Natural killer cell (primary cell): ENCODE data around the gene RBBP8NL. TPM values are rescaled to one million over a fixed set of nuclear protein-coding genes. Genes with fewer than 3 reads are reported as not detected.

Source experiments
- ATAC-seq, 3 donors: fragments of 150-1000 bp in 2 of 3; fragments of 200-7000 bp in 1 of 3; cut with Tn5 transposase; 1 replicate in 1 of 3; 2 replicates in 2 of 3; pipeline ENCODE4 v1.10.0; 2021; ENCODE audit warnings: mild to moderate bottlenecking in 2 of 3, moderate library complexity in 2 of 3
- DNase-seq, 2 donors: peaks; one replicate each; pipeline versions ENCODE4 v3.0.0 to v3.0.0-alpha.2; 2013 to 2021; ENCODE audit warnings: mixed read lengths in 1 of 2
- H3K27ac ChIP-seq: one replicate; pipeline ENCODE4 v1.5.1; 2013; ENCODE audit warnings: mild to moderate bottlenecking, low read length
- H3K27me3 ChIP-seq: one replicate; pipeline ENCODE4 v1.6.1; 2013; ENCODE audit warnings: low read length; ENCODE audit not compliant: control insufficient read depth, insufficient read depth
- H3K36me3 ChIP-seq: one replicate; pipeline ENCODE4 v1.6.1; 2013; ENCODE audit warnings: low read length; ENCODE audit not compliant: control insufficient read depth, insufficient read depth
- H3K4me1 ChIP-seq: one replicate; pipeline ENCODE4 v1.6.1; 2013; ENCODE audit warnings: low read length; ENCODE audit not compliant: control insufficient read depth, insufficient read depth
- H3K4me3 ChIP-seq: one replicate; pipeline ENCODE4 v1.5.1; 2013; ENCODE audit warnings: low read length
- H3K9me3 ChIP-seq: one replicate; pipeline ENCODE4 v1.6.1; 2013; ENCODE audit warnings: low read length; ENCODE audit not compliant: control insufficient read depth, insufficient read depth
- H3K27ac Mint-ChIP-seq, 2 donors: one replicate each; pipeline ENCODE4 v1.8.0; 2022; ENCODE audit warnings: mild to moderate bottlenecking in 2 of 2, mixed read lengths in 2 of 2, moderate library complexity in 1 of 2
- H3K27me3 Mint-ChIP-seq, 2 donors: one replicate each; pipeline ENCODE4 v1.8.0; 2022; ENCODE audit warnings: low read depth in 2 of 2, mixed read lengths in 2 of 2
- H3K36me3 Mint-ChIP-seq: one replicate; pipeline ENCODE4 v1.8.0; 2022; ENCODE audit warnings: mixed read lengths
- H3K4me1 Mint-ChIP-seq, 2 donors: one replicate each; pipeline ENCODE4 v1.8.0; 2022; ENCODE audit warnings: mixed read lengths in 2 of 2
- H3K4me3 Mint-ChIP-seq: one replicate; pipeline ENCODE4 v1.8.0; 2022; ENCODE audit warnings: mild to moderate bottlenecking, moderate library complexity, mixed read lengths
- H3K9me3 Mint-ChIP-seq, 2 donors: one replicate each; pipeline ENCODE4 v1.8.0; 2022; ENCODE audit warnings: mixed read lengths in 2 of 2
- CTCF ChIP-seq: fragments of 200-600 bp; IDR thresholded peaks from one replicate; pipeline ENCODE4 v1.8.0; 2022; ENCODE audit warnings: antibody characterized with exemption
- WGBS: methylation state at CpG from one replicate; pipeline ENCODE4 v1.1.7; 2013; ENCODE audit warnings: missing lambda C conversion rate; ENCODE audit not compliant: insufficient coverage; 5-methylcytosine and 5-hydroxymethylcytosine counted together
- intact Hi-C: fragments of 100-400 bp; cut with micrococcal nuclease; formaldehyde crosslinking; loops from one replicate; pipeline ENCODE4 v1.14.2; 2022
- total RNA-seq, 4 donors: library from RNA; stranded (reverse); fragments of 120-200 nt in 1 of 4; gene quantifications; one replicate each; pipeline versions ENCODE4 v1.2.3 to v1.2.4, GENCODE V29; 2013 to 2022

RBBP8NL gene
- total RNA-seq, 3 donors from 2014 or later (not counting 1 experiment from before 2014, with no cell fraction given): not detected

DNA sequence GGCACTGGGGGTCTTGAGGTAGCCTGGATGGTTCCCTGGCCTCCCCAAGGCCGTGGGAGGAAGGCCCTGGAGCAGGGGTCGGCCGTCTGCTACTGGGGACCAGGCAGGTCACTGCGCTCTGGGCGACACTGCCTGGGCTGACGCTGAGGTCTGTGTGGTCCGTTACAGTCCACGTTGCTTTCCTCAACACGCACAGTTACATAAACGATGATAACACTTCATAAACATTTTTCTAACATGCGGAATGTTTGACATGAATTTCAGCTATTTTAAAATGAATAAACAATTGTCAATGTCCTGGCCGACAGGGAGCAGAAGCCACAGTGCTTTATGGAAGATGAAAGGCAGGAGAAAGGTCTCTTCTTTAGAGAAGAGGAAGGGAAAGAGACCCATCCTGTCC is 10.2 kb upstream of the RBBP8NL start:
- TF ChIP-seq CTCF: no peak
- Mint-ChIP-seq H3K27ac (no peak overlapping the region), H3K27me3 (peaks cover 11 to 24% of the 10 kb centered on the region in 2 donors), H3K4me1 (no peaks in the 10 kb centered on the region), H3K36me3 (no peaks in the 10 kb centered on the region), H3K4me3 (no peak overlapping the region), H3K9me3 (no peaks in the 10 kb centered on the region)
- no peaks in the 10 kb centered on the region for H3K27me3 ChIP-seq
- WGBS: 88% methylated on average over 12 of the region's 12 CpGs
- no peaks in the 10 kb centered on the region for H3K9me3 ChIP-seq
- intact Hi-C loops: no loop called here
- ATAC-seq: no peak
- no peaks in the 10 kb centered on the region for H3K36me3 ChIP-seq
- no peak overlapping the region for H3K4me3 ChIP-seq
- H3K27ac ChIP-seq: no peak overlapping the region
- DNase-seq: no peak
- H3K4me1 ChIP-seq: no peaks in the 10 kb centered on the region

DNA sequence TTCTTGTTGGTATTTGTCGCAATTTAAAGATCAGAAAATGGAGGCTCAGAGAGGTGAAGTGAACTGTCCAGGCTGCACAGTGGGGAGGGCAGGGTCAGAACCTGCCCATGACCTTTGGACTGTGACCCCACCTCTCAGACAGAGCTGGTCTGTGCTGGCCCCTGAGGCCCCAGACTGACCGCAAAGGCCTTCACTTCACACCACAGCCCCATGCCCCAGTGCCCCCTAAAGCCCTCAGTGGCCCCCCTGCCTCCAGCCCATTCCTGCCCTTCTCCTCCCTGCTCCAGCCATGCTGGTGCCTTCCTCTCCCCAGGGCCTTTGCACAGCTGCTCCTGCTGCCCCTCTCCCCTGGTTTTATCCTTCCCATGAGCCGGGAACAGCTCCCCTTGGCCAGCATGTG is 9.4 kb upstream of the RBBP8NL start:
- Mint-ChIP-seq H3K36me3 (no peaks in the 10 kb centered on the region), H3K27ac (no peak overlapping the region), H3K4me1 (no peaks in the 10 kb centered on the region), H3K9me3 (no peaks in the 10 kb centered on the region), H3K27me3 (peaks cover 11 to 24% of the 10 kb centered on the region in 2 donors), H3K4me3 (no peak overlapping the region)
- no peaks in the 10 kb centered on the region for H3K36me3 ChIP-seq
- 90% methylated on average over 3 of the region's 3 CpGs for WGBS
- intact Hi-C loops: no loop called here
- no peaks in the 10 kb centered on the region for H3K9me3 ChIP-seq
- H3K27ac ChIP-seq: no peak overlapping the region
- ATAC-seq (no peak), DNase-seq (no peak)
- no peak overlapping the region for H3K4me3 ChIP-seq
- no peaks in the 10 kb centered on the region for H3K4me1 ChIP-seq
- TF ChIP-seq CTCF: no peak
- H3K27me3 ChIP-seq: no peaks in the 10 kb centered on the region

DNA sequence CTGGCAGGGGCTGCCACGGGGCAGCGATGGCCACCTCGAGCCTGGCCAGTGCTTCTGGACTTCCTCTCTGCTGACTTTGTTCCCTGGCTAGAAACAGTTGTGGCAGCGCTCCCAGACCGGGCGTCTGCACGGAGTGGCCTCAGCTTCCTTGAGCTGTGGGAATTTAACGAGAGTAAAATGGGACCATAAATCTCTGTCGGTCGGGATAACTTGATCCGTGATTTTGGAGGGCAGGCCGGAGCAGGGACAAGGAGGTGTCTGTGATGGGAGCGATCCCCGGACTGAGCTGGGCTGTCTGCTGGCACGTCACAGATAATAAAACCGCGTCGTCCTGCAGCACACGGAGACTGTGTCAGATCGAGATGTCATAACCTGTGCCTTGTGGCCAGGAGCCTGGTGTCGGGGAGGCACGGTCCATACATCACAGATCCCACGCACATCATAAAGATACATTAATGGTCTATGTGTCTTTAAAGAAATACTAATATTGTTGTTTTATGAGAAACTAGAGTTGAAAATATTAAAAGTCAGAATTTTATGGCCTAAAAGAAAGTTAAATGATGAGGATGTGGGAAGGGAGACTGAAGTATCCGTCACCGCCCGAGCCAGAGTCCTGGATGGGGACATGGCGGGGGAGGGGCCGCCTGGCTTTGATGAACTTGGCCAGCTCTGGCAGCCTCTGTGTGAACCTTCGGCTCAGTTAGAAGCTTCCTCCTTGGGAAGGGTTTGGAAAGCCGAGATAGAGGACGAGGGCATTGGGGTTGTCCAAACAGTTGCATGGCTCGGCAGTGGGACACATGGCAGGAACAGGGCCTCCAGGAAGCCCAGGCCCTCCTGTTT is 6.5 kb upstream of the RBBP8NL start:
- H3K27me3 Mint-ChIP-seq: peaks cover 11 to 24% of the 10 kb centered on the region in 2 donors
- no peak overlapping the region for H3K27ac ChIP-seq

More for the DNA sequence above, 6.5 kb upstream of the RBBP8NL start:
- H3K9me3 ChIP-seq: no peaks in the 10 kb centered on the region
- H3K4me3 Mint-ChIP-seq: no peak overlapping the region
- H3K4me1 ChIP-seq: no peaks in the 10 kb centered on the region
- WGBS: 39% methylated on average over 30 of the region's 32 CpGs
- no peaks in the 10 kb centered on the region for H3K36me3 Mint-ChIP-seq
- intact Hi-C loops: no loop called here
- H3K36me3 ChIP-seq: no peaks in the 10 kb centered on the region
- no peaks in the 10 kb centered on the region for H3K27me3 ChIP-seq
- no peaks in the 10 kb centered on the region for H3K9me3 Mint-ChIP-seq
- H3K27ac Mint-ChIP-seq: no peak overlapping the region
- DNase-seq (no peak), ATAC-seq (no peak)
- TF ChIP-seq CTCF: no peak
- H3K4me1 Mint-ChIP-seq: no peaks in the 10 kb centered on the region
- H3K4me3 ChIP-seq: no peak overlapping the region
